ENCODE results near the gene C1orf105.
"Not testable (repeated sequence)": the region's sequence is repeated elsewhere in the genome, so short reads cannot be mapped to it uniquely, and the experiment has no call there.

Gene C1orf105

GRCh38 chr1:172429331-172430127 lies 9.0 kb downstream of the C1orf105 start:
- DNase-seq (ENCODE audit: low spot score) = peak; percentile 89

- DNase-seq (ENCODE audit: low spot score) = no peak
Measured at GRCh38 chr1:172430128-172430454, 9.6 kb downstream of the C1orf105 start.

- no peak for DNase-seq (ENCODE audit: low spot score)
Measured at GRCh38 chr1:172431204-172431603, 10.7 kb downstream of the C1orf105 start.

GRCh38 chr1:172431721-172432192 lies 11.3 kb downstream of the C1orf105 start:
- no peak for DNase-seq (ENCODE audit: low spot score)

GRCh38 chr1:172437183-172437582 lies 16.7 kb downstream of the C1orf105 start:
- not testable (repeated sequence) for DNase-seq (ENCODE audit: low spot score)

- no peak for DNase-seq (ENCODE audit: low spot score)
Measured at GRCh38 chr1:172442404-172442803, 21.9 kb downstream of the C1orf105 start.

GRCh38 chr1:172442843-172443565 lies 22.5 kb downstream of the C1orf105 start:
- no peak for DNase-seq (ENCODE audit: low spot score)

- peak; percentile 95 for DNase-seq (ENCODE audit: low spot score)
Measured at GRCh38 chr1:172443666-172444453, 23.4 kb downstream of the C1orf105 start, which contains the start of gene PIGC. Gene PIGC (minus strand): TSS chr1:172444069. CDS start chr1:172442622, 1,447 bp downstream.

GRCh38 chr1:172446547-172446946 lies 26.1 kb downstream of the C1orf105 start:
- no peak for DNase-seq (ENCODE audit: low spot score)

- no peak for DNase-seq (ENCODE audit: low spot score)
Measured at GRCh38 chr1:172447641-172448040, 27.2 kb downstream of the C1orf105 start.

- no peak for DNase-seq (ENCODE audit: low spot score)
Measured at GRCh38 chr1:172448995-172449584, 28.6 kb downstream of the C1orf105 start.

GRCh38 chr1:172449585-172450523 lies 29.4 kb downstream of the C1orf105 start:
- peak; percentile 84 for DNase-seq (ENCODE audit: low spot score)

GRCh38 chr1:172450524-172450885 lies 30.0 kb downstream of the C1orf105 start:
- DNase-seq (ENCODE audit: low spot score) = no peak

GRCh38 chr1:172451002-172451443 lies 30.5 kb downstream of the C1orf105 start:
- no peak for DNase-seq (ENCODE audit: low spot score)

GRCh38 chr1:172452536-172453152 lies 32.2 kb downstream of the C1orf105 start:
- DNase-seq (ENCODE audit: low spot score) = no peak

GRCh38 chr1:172453153-172453545 lies 32.7 kb downstream of the C1orf105 start:
- DNase-seq (ENCODE audit: low spot score) = no peak

GRCh38 chr1:172453607-172454006 lies 33.1 kb downstream of the C1orf105 start:
- DNase-seq (ENCODE audit: low spot score) = no peak

GRCh38 chr1:172455451-172455850 lies 35.0 kb downstream of the C1orf105 start:
- DNase-seq (ENCODE audit: low spot score) = no peak

GRCh38 chr1:172456344-172456769 lies 35.9 kb downstream of the C1orf105 start:
- no peak for DNase-seq (ENCODE audit: low spot score)

- DNase-seq (ENCODE audit: low spot score) = no peak
Measured at GRCh38 chr1:172457479-172458130, 37.1 kb downstream of the C1orf105 start.

Data from NAMALWA (cell line).